Measurements from ENCODE around the gene IGHMBP2.

Gene IGHMBP2

GRCh38 chr11:68983801-68984200, 80.1 kb downstream of the IGHMBP2 start:
- ChIA-PET POLR2A (no interaction called here), CTCF (no interaction called here)
- no peak for DNase-seq (ENCODE audit: extremely low spot score)
- no peak for TF ChIP-seq FOXK2 (IDR thresholded peaks at IDR 0.05)
- no peak for TF ChIP-seq CTBP1 (IDR thresholded peaks at IDR 0.05; ENCODE audit: borderline replicate concordance)
- TF ChIP-seq L3MBTL2 (conservative IDR thresholded peaks at IDR 0.05): no peak
- no peak for TF ChIP-seq FOXM1 (IDR thresholded peaks at IDR 0.05; ENCODE audit: borderline replicate concordance)
- TF ChIP-seq FOXA1 (IDR thresholded peaks at IDR 0.05): no peak
- no peak for TF ChIP-seq SUZ12 (IDR thresholded peaks at IDR 0.05)
- no peak for TF ChIP-seq ELF4 (IDR thresholded peaks at IDR 0.05)
- no peak for TF ChIP-seq NFRKB (IDR thresholded peaks at IDR 0.05)

- ChIA-PET CTCF (no interaction called here), POLR2A (no interaction called here)
- TF ChIP-seq NFRKB (IDR thresholded peaks at IDR 0.05) (no peak), HDGF (IDR thresholded peaks at IDR 0.05; ENCODE audit: borderline replicate concordance) (no peak), LEF1 (IDR thresholded peaks at IDR 0.05; ENCODE audit: borderline replicate concordance) (no peak), BHLHE40 (IDR thresholded peaks at IDR 0.05; ENCODE audit: borderline replicate concordance) (no peak), CTBP1 (IDR thresholded peaks at IDR 0.05; ENCODE audit: borderline replicate concordance) (no peak), ELF4 (IDR thresholded peaks at IDR 0.05) (no peak), FOXM1 (IDR thresholded peaks at IDR 0.05; ENCODE audit: borderline replicate concordance) (no peak), ARNT (IDR thresholded peaks at IDR 0.05) (no peak), SUZ12 (IDR thresholded peaks at IDR 0.05) (no peak), FOXA1 (IDR thresholded peaks at IDR 0.05) (no peak), SP1 (IDR thresholded peaks at IDR 0.05) (no peak), PKNOX1 (IDR thresholded peaks at IDR 0.05) (no peak), TARDBP (IDR thresholded peaks at IDR 0.05) (no peak), L3MBTL2 (conservative IDR thresholded peaks at IDR 0.05) (no peak), FOXK2 (IDR thresholded peaks at IDR 0.05) (no peak)
- no peak for DNase-seq (ENCODE audit: extremely low spot score)
Observed at GRCh38 chr11:68987211-68987610, 83.5 kb downstream of the IGHMBP2 start.

- no peak for DNase-seq (ENCODE audit: extremely low spot score)
- ChIA-PET POLR2A (no interaction called here), CTCF (no interaction called here)
- TF ChIP-seq FOXA1 (IDR thresholded peaks at IDR 0.05): no peak
- no peak for TF ChIP-seq NFRKB (IDR thresholded peaks at IDR 0.05)
- no peak for TF ChIP-seq TARDBP (IDR thresholded peaks at IDR 0.05)
- TF ChIP-seq LEF1 (IDR thresholded peaks at IDR 0.05; ENCODE audit: borderline replicate concordance): no peak
Observed at GRCh38 chr11:68988491-68988890, 84.8 kb downstream of the IGHMBP2 start.
